Vagina (tissue), 2 donors: ENCODE measurements around the gene VEGFD. TPM values are rescaled to one million over a fixed set of nuclear protein-coding genes. Genes with fewer than 3 reads are reported as not detected.

Source experiments
- DNase-seq, 2 donors: peaks; one replicate each; pipeline ENCODE4 v3.0.0-alpha.2; 2017; ENCODE audit errors: extremely low spot score in 2 of 2
- H3K27ac ChIP-seq: fragments of 200-600 bp; sonication (generic); one replicate; pipeline ENCODE4 v1.5.1; 2019
- H3K27me3 ChIP-seq: fragments of 200-600 bp; sonication (generic); one replicate; pipeline ENCODE4 v1.5.1; 2019
- H3K36me3 ChIP-seq, 2 donors: fragments of 200-600 bp; sonication (generic); one replicate each; pipeline ENCODE4 v1.5.1; 2017 to 2019
- H3K4me1 ChIP-seq: fragments of 200-600 bp; sonication (generic); one replicate; pipeline ENCODE4 v1.5.1; 2019
- H3K4me3 ChIP-seq, 2 donors: fragments of 200-600 bp; sonication (generic); 1 replicate in 1 of 2; 2 replicates in 1 of 2; pipeline ENCODE4 v1.5.1; 2016 to 2019
- H3K9me3 ChIP-seq: fragments of 200-600 bp; sonication (generic); one replicate; pipeline ENCODE4 v1.5.1; 2019
- POLR2A ChIP-seq, 2 donors: fragments of 450-650 bp; IDR thresholded peaks; one replicate each; pipeline ENCODE4 v1.6.1; 2017; ENCODE audit warnings: antibody characterized with exemption in 2 of 2, mild to moderate bottlenecking in 2 of 2, moderate library complexity in 2 of 2
- POLR2AphosphoS5 ChIP-seq, 2 donors: sonication (generic); formaldehyde crosslinking; IDR thresholded peaks; one replicate each; pipeline ENCODE4 v1.9.0; 2017; ENCODE audit warnings: antibody characterized with exemption in 2 of 2, mild to moderate bottlenecking in 2 of 2, low read depth in 1 of 2; ENCODE audit not compliant: insufficient read depth in 1 of 2
- intact Hi-C: fragments of 100-400 bp; cut with DNase I; formaldehyde crosslinking; loops from one replicate; pipeline ENCODE4 v1.15.1; 2023
- total RNA-seq: library from RNA; depleted of rRNA; stranded (reverse); fragments of >200 nt; gene quantifications from one replicate; pipeline ENCODE4 v1.2.3, GENCODE V29; 2016
- TF ChIP-seq, protein P1 (sequence below), 3 experiments: fragments of 450-650 bp in 2 of 3; fragments of 200-600 bp in 1 of 3; sonication (generic) in 1 of 3; IDR thresholded peaks; one replicate each; pipeline ENCODE4 v1.5.1; 2017 to 2019; ENCODE audit warnings: antibody characterized with exemption in 3 of 3, mild to moderate bottlenecking in 2 of 3, moderate library complexity in 2 of 3

The VEGFD gene, protein sequence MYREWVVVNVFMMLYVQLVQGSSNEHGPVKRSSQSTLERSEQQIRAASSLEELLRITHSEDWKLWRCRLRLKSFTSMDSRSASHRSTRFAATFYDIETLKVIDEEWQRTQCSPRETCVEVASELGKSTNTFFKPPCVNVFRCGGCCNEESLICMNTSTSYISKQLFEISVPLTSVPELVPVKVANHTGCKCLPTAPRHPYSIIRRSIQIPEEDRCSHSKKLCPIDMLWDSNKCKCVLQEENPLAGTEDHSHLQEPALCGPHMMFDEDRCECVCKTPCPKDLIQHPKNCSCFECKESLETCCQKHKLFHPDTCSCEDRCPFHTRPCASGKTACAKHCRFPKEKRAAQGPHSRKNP
- total RNA-seq, result 5.4 TPM

DNA sequence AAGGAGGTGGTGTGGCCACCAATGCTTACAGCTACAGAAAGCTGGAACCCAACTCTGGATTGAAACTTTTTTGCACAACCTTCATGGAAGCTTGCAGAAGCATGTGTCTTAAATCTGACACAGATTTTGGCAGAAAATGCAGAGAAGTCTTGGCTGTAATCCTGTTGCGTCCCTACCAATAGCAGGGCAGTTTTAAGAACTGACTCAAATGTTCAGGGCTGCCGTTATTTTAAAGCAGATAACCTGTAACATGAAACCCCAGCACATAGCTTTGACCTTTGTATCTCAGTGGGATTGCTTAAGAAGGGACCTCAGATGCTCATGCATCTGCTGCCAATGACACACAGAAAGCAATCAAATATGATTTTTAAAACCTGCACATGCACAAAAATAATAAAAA, at the start of gene VEGFD:
Gene VEGFD, minus strand, starts transcription at position 110 of the 400 bp plus-strand sequence. CDS start 467 bp downstream, outside the sequence.
- Histone ChIP-seq H3K4me1 (no peaks in the 10 kb centered on the region), H3K27me3 (no peaks in the 10 kb centered on the region), H3K36me3 (no peaks in the 10 kb centered on the region), H3K4me3 (no peak within 1 kb of the TSS), H3K27ac (no peak within 1 kb of the TSS), H3K9me3 (no peaks in the 10 kb centered on the region)
- no peak for TF ChIP-seq POLR2A (IDR thresholded peaks at IDR 0.05)
- TF ChIP-seq POLR2AphosphoS5 (IDR thresholded peaks at IDR 0.05; ENCODE audit: insufficient read depth in 1 of 2, low read depth in 1 of 2), result no peak
- TF ChIP-seq, protein P1, sequence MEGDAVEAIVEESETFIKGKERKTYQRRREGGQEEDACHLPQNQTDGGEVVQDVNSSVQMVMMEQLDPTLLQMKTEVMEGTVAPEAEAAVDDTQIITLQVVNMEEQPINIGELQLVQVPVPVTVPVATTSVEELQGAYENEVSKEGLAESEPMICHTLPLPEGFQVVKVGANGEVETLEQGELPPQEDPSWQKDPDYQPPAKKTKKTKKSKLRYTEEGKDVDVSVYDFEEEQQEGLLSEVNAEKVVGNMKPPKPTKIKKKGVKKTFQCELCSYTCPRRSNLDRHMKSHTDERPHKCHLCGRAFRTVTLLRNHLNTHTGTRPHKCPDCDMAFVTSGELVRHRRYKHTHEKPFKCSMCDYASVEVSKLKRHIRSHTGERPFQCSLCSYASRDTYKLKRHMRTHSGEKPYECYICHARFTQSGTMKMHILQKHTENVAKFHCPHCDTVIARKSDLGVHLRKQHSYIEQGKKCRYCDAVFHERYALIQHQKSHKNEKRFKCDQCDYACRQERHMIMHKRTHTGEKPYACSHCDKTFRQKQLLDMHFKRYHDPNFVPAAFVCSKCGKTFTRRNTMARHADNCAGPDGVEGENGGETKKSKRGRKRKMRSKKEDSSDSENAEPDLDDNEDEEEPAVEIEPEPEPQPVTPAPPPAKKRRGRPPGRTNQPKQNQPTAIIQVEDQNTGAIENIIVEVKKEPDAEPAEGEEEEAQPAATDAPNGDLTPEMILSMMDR (IDR thresholded peaks at IDR 0.05), result no peak
- intact Hi-C loops, result no loop called here
- no peak for DNase-seq

DNA sequence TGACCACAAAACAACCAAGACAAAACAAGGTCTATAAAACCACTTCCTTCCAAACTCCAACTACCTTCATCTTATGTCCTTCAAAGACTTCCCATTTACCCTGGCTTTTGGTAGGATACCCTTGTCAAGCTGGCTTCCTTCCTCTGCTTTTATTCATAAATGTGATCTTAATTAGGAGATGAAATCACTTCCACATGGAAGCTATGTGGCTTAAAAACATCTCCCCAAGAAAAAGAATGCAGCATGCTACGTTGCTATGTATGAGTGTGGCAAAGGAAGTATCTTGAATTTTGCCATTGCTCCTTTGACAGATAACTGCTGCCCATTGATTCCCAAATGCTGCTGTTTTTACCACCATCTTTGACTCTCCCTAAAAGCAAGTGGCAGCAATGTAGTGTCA, 46.4 kb upstream of the VEGFD start:
- Histone ChIP-seq H3K36me3 (no peaks in the 10 kb centered on the region), H3K4me3 (no peak overlapping the region), H3K27ac (no peak overlapping the region), H3K9me3 (no peaks in the 10 kb centered on the region), H3K4me1 (no peaks in the 10 kb centered on the region), H3K27me3 (no peaks in the 10 kb centered on the region)
- DNase-seq, result no peak
- intact Hi-C loops, result no loop called here
- TF ChIP-seq POLR2A (IDR thresholded peaks at IDR 0.05), result no peak
- TF ChIP-seq, protein P1 (IDR thresholded peaks at IDR 0.05), result no peak
- no peak for TF ChIP-seq POLR2AphosphoS5 (IDR thresholded peaks at IDR 0.05; ENCODE audit: insufficient read depth in 1 of 2, low read depth in 1 of 2)

DNA sequence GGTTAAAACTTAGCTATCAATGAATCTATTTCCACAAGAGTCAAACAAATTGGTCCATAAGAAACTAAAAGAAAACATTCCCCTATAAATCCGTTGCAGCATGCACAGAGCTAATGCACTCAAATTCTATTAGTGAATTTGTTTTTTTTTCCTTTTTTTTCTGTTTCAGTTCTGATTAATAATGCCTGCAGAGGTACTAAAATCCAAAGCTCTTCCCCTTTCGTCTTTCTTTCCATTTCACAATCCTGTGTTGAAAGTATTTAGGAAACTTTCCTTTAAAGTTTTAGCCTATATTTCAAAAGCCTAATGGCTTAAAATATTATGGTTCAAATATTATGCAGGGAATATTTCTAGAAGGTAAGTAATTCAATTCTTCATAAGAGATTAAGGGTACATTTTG, 45.9 kb upstream of the VEGFD start:
- TF ChIP-seq POLR2AphosphoS5 (IDR thresholded peaks at IDR 0.05; ENCODE audit: insufficient read depth in 1 of 2, low read depth in 1 of 2), result no peak
- no peak for TF ChIP-seq POLR2A (IDR thresholded peaks at IDR 0.05)
- TF ChIP-seq, protein P1 (IDR thresholded peaks at IDR 0.05), result no peak
- Histone ChIP-seq H3K27ac (no peak overlapping the region), H3K4me3 (no peak overlapping the region), H3K9me3 (no peaks in the 10 kb centered on the region), H3K4me1 (no peaks in the 10 kb centered on the region), H3K27me3 (no peaks in the 10 kb centered on the region), H3K36me3 (no peaks in the 10 kb centered on the region)
- no peak for DNase-seq
- intact Hi-C loops, result no loop called here

DNA sequence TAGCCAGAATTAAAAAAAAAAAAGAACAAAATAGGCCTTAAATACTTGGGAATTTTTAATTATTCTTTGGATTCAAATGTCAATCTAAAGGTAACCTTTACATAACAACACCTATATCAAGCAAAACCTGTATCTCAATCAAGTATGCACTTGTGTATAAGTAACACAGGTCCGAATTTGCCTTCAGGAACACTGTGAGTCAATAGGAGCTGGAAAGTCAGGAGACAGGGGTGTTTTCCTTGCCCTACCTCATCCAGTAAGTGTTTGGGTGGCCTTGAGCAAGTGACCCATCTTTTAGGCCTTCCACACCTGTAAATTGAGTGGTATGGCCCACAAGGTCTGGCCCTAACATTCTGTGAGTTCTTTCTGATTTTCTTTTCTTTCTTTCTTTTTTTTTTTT, 40.8 kb upstream of the VEGFD start:
- Histone ChIP-seq H3K36me3 (no peaks in the 10 kb centered on the region), H3K27ac (no peak overlapping the region), H3K9me3 (no peaks in the 10 kb centered on the region), H3K27me3 (no peaks in the 10 kb centered on the region), H3K4me1 (no peaks in the 10 kb centered on the region), H3K4me3 (no peak overlapping the region)
- no peak for DNase-seq
- intact Hi-C loops, result no loop called here
- TF ChIP-seq, protein P1 (IDR thresholded peaks at IDR 0.05), result no peak
- TF ChIP-seq POLR2A (IDR thresholded peaks at IDR 0.05), result no peak
- TF ChIP-seq POLR2AphosphoS5 (IDR thresholded peaks at IDR 0.05; ENCODE audit: insufficient read depth in 1 of 2, low read depth in 1 of 2), result no peak

DNA sequence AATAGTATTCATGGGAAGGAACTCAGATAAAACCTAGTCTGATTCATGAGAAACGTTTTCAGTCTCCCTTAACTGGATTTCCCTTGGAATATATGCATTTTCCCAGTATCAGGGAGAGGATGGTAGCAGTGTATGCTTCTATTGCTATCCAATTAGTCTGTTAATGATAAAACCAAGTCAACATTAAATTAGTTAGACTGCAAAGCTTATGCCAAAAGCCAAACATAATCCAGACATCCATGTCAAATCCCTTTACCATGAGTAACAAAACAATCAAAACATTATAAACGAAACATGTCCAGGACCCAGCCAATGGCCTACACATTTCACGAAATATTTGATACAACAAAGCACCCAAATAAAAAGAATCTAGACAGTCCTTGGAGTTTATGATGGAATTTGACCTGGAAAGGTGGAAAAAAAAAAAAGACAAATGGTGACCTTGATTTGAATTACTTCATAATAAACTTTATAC, 34.5 kb upstream of the VEGFD start:
- Histone ChIP-seq H3K27ac (no peak overlapping the region), H3K4me3 (no peak overlapping the region), H3K9me3 (no peaks in the 10 kb centered on the region), H3K4me1 (no peaks in the 10 kb centered on the region), H3K36me3 (no peaks in the 10 kb centered on the region), H3K27me3 (no peaks in the 10 kb centered on the region)
- intact Hi-C loops, result no loop called here
- no peak for DNase-seq
- TF ChIP-seq POLR2AphosphoS5 (IDR thresholded peaks at IDR 0.05; ENCODE audit: insufficient read depth in 1 of 2, low read depth in 1 of 2) (no peak), POLR2A (IDR thresholded peaks at IDR 0.05) (no peak)
- TF ChIP-seq, protein P1 (IDR thresholded peaks at IDR 0.05), result no peak
